SH-SY5Y (cell line): ENCODE measurements around the gene SLC6A4.

Experiments used
- GATA2 ChIP-seq: IDR thresholded peaks from 2 replicates; pipeline ENCODE4 v1.6.1; 2011; ENCODE audit warnings: mild to moderate bottlenecking, low read depth, low read length
- GATA3 ChIP-seq: IDR thresholded peaks from 2 replicates; pipeline ENCODE4 v1.6.1; 2011; ENCODE audit warnings: low read depth, mild to moderate bottlenecking, low read length, moderate library complexity

DNA sequence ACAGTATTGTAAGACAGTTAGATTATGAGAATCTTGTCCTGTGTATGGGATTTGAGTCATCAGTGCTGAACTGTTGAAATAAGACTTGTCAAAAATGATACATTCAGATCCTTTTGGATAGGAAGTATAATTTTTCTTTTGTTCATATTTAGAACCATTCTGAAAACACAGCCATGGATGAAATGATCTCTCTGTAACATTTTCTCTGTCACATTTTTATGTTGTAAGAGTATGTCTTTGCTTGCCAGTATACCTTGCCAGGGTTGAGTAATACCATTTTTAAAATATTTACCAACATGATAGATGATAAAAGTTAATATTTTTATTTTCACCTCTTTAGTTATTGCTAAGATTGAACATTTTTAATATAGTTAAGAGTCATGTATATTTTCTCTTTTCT, 73.9 kb downstream of the SLC6A4 start:
- no peak for TF ChIP-seq GATA3
- TF ChIP-seq GATA2 = no peak
